Upper lobe of left lung (tissue), 6 donors: Measurements from ENCODE around the gene DMAC2L. TPM values are rescaled to one million over a fixed set of nuclear protein-coding genes. Genes with fewer than 3 reads are reported as not detected.

Source experiments
- ATAC-seq, 2 donors: fragments of 200-7000 bp; cut with Tn5 transposase; one replicate each; pipeline ENCODE4 v1.9.1; 2022; ENCODE audit warnings: mild to moderate bottlenecking in 2 of 2, moderate library complexity in 2 of 2; ENCODE audit not compliant: low FRiP score in 2 of 2
- DNase-seq, 2 donors: peaks; one replicate each; pipeline ENCODE4 v3.0.0-alpha.2; 2019 to 2020
- H3K27ac ChIP-seq, 4 donors: fragments of 200-600 bp; sonication (generic); one replicate each; pipeline ENCODE4 v1.5.1; 2016 to 2019
- H3K27me3 ChIP-seq, 4 donors: fragments of 200-600 bp; sonication (generic); one replicate each; pipeline ENCODE4 v1.5.1; 2017 to 2019
- H3K36me3 ChIP-seq, 4 donors: fragments of 200-600 bp; sonication (generic); one replicate each; pipeline ENCODE4 v1.5.1; 2016 to 2019
- H3K4me1 ChIP-seq, 4 donors: fragments of 200-600 bp; sonication (generic); one replicate each; pipeline ENCODE4 v1.5.1; 2018 to 2019
- H3K4me3 ChIP-seq, 4 donors: fragments of 200-600 bp; sonication (generic); one replicate each; pipeline ENCODE4 v1.5.1; 2017 to 2019; ENCODE audit warnings: mild to moderate bottlenecking in 2 of 4, moderate library complexity in 1 of 4
- H3K9me3 ChIP-seq, 4 donors: fragments of 200-600 bp; sonication (generic); one replicate each; pipeline ENCODE4 v1.5.1; 2018 to 2019
- CTCF ChIP-seq, 6 experiments: fragments of 450-650 bp in 4 of 6; fragments of 200-600 bp in 2 of 6; sonication (generic) in 2 of 6; IDR thresholded peaks; one replicate each; pipeline ENCODE4 v1.5.1; 2016 to 2019; ENCODE audit warnings: antibody characterized with exemption in 6 of 6
- EP300 ChIP-seq, 4 donors: sonication (generic); formaldehyde crosslinking; IDR thresholded peaks; one replicate each; pipeline ENCODE4 v1.5.1; 2017; ENCODE audit warnings: antibody characterized with exemption in 4 of 4, control low read depth in 2 of 4
- POLR2A ChIP-seq, 4 donors: fragments of 450-650 bp; IDR thresholded peaks; one replicate each; pipeline ENCODE4 v1.5.1; 2016 to 2017; ENCODE audit warnings: antibody characterized with exemption in 4 of 4, mild to moderate bottlenecking in 2 of 4
- POLR2AphosphoS5 ChIP-seq, 2 donors: sonication (generic); formaldehyde crosslinking; IDR thresholded peaks; one replicate each; pipeline ENCODE4 v1.5.1; 2017; ENCODE audit warnings: antibody characterized with exemption in 2 of 2
- WGBS, 2 donors: methylation state at CpG; one replicate each; pipeline ENCODE4 v1.1.5; 2017 to 2018; 5-methylcytosine and 5-hydroxymethylcytosine counted together
- total RNA-seq, 6 donors: library from RNA; depleted of rRNA in 4 of 6; stranded (reverse); fragments of >200 nt in 4 of 6; gene quantifications; one replicate each; pipeline versions ENCODE4 v1.1.0 to v1.2.1, GENCODE V29; 2016 to 2021
- donor health status: DM: no; HTN: no; CAD: no; lungs with moderate emphysema.
- donor health status: DM: no; HTN: yes; CAD: no; lungs with severe emphysema.

DMAC2L gene
- total RNA-seq, 6 donors from 2014 or later, result 13.5 to 23.7 (median 21.6) TPM

- Histone ChIP-seq H3K4me3 (no peak overlapping the region), H3K4me1 (peaks cover 0 to 4% (median 0%) of the 10 kb centered on the region in 4 donors), H3K9me3 (no peaks in the 10 kb centered on the region), H3K36me3 (no peaks in the 10 kb centered on the region), H3K27ac (no peak overlapping the region), H3K27me3 (no peaks in the 10 kb centered on the region)
- TF ChIP-seq POLR2A (IDR thresholded peaks at IDR 0.05) (no peak), EP300 (IDR thresholded peaks at IDR 0.05) (no peak), CTCF (IDR thresholded peaks at IDR 0.05) (no peak), POLR2AphosphoS5 (IDR thresholded peaks at IDR 0.05) (no peak)
- DNase-seq (no peak), ATAC-seq (no peak)
These were observed 10.2 kb upstream of the DMAC2L start for GRCh38 chr14:50301914-50302313.

- no peak overlapping the region for H3K4me3 ChIP-seq
- peak in 1 of 2 donors; percentile 84 for DNase-seq
- peak; percentile 57 to 76 for ATAC-seq
- no peaks in the 10 kb centered on the region for H3K27me3 ChIP-seq
- H3K4me1 ChIP-seq, result peaks cover 0 to 4% (median 0%) of the 10 kb centered on the region in 4 donors
- no peaks in the 10 kb centered on the region for H3K9me3 ChIP-seq
- H3K36me3 ChIP-seq, result no peaks in the 10 kb centered on the region
- TF ChIP-seq EP300 (IDR thresholded peaks at IDR 0.05) (no peak), POLR2AphosphoS5 (IDR thresholded peaks at IDR 0.05) (peak; percentile 33 to 38), CTCF (IDR thresholded peaks at IDR 0.05) (no peak)
- 62 to 71% methylated on average over 8 of the region's 8 CpGs for WGBS, 2 donors
- no peak overlapping the region for H3K27ac ChIP-seq
These were observed 8.2 kb upstream of the DMAC2L start for GRCh38 chr14:50303744-50304471.

GRCh38 chr14:50308363-50308915 lies 3.7 kb upstream of the DMAC2L start:
- WGBS, 2 donors, result 81 to 87% methylated on average over 4 of the region's 4 CpGs
- DNase-seq, result no peak
- Histone ChIP-seq H3K4me3 (no peak overlapping the region), H3K9me3 (no peaks in the 10 kb centered on the region), H3K36me3 (no peaks in the 10 kb centered on the region), H3K27me3 (no peaks in the 10 kb centered on the region), H3K4me1 (peaks cover 14 to 17% (median 15%) of the 10 kb centered on the region in 4 donors), H3K27ac (no peak overlapping the region)
- no peak for TF ChIP-seq POLR2AphosphoS5 (IDR thresholded peaks at IDR 0.05)
- TF ChIP-seq EP300 (IDR thresholded peaks at IDR 0.05), result no peak
- TF ChIP-seq POLR2A (IDR thresholded peaks at IDR 0.05), result no peak
- TF ChIP-seq CTCF (IDR thresholded peaks at IDR 0.05), result no peak
- no peak for ATAC-seq

GRCh38 chr14:50310445-50310844 lies 1.7 kb upstream of the DMAC2L start:
- Histone ChIP-seq H3K36me3 (peaks cover 0 to 6% (median 0%) of the 10 kb centered on the region in 4 donors), H3K9me3 (no peaks in the 10 kb centered on the region), H3K27ac (no peak overlapping the region), H3K4me3 (no peak overlapping the region), H3K27me3 (no peaks in the 10 kb centered on the region), H3K4me1 (peaks cover 15 to 19% (median 16%) of the 10 kb centered on the region in 4 donors)
- WGBS, 2 donors, result 90 to 94% methylated on average over 4 of the region's 4 CpGs
- TF ChIP-seq EP300 (IDR thresholded peaks at IDR 0.05), result no peak
- no peak for TF ChIP-seq POLR2A (IDR thresholded peaks at IDR 0.05)
- no peak for TF ChIP-seq POLR2AphosphoS5 (IDR thresholded peaks at IDR 0.05)
- TF ChIP-seq CTCF (IDR thresholded peaks at IDR 0.05), result no peak
- DNase-seq (no peak), ATAC-seq (no peak)
